Stimulated activated CD4-positive, alpha-beta T cell treated with anti-CD3 and anti-CD28 coated beads, Interleukin-4, amount 100 ng/mL, for 1 hour (primary cell): ENCODE results near the gene TIMM44.

Experiments used
- DNase-seq: peaks from one replicate; pipeline ENCODE4 v3.0.0-alpha.2; 2020

Gene TIMM44, protein sequence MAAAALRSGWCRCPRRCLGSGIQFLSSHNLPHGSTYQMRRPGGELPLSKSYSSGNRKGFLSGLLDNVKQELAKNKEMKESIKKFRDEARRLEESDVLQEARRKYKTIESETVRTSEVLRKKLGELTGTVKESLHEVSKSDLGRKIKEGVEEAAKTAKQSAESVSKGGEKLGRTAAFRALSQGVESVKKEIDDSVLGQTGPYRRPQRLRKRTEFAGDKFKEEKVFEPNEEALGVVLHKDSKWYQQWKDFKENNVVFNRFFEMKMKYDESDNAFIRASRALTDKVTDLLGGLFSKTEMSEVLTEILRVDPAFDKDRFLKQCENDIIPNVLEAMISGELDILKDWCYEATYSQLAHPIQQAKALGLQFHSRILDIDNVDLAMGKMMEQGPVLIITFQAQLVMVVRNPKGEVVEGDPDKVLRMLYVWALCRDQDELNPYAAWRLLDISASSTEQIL

GRCh38 chr19:7943444-7944176 is at the start of gene TIMM44:
TSS of gene TIMM44 (minus strand) at chr19:7943666. CDS start at chr19:7943651, 15 bp downstream.
- peak; percentile 98 for DNase-seq

- no peak for DNase-seq
Measured at GRCh38 chr19:7992575-7992974, 49.1 kb upstream of the TIMM44 start.

DNA sequence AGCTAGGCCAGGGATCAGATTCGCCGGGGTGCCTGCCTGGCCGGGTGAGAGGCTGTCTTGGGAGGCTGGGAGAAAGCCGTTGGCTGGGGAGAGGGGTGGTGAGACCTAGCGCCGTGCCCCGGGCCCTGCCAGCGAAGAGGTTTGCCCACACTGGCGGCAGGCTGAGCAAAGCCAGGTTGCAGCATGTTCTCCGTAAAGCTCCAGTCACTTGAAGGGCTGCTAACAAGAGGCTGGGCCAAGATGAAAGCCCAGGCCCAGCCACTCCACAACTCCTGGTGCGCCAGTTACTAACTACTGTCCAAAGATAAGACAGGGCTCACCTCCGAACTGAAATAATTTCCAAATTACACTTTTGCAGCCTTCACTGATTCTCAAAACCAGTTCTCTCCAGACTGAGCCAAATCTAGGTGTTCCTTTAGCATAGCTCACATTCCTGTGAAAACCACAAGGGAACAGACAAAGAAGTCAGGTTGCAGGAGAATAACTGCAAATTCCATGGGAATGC is 45.7 kb upstream of the TIMM44 start:
- DNase-seq: no peak

- no peak for DNase-seq
Measured at GRCh38 chr19:7988307-7988706, 44.8 kb upstream of the TIMM44 start.

- no peak for DNase-seq
Measured at GRCh38 chr19:7987114-7987768, 43.8 kb upstream of the TIMM44 start.

DNA sequence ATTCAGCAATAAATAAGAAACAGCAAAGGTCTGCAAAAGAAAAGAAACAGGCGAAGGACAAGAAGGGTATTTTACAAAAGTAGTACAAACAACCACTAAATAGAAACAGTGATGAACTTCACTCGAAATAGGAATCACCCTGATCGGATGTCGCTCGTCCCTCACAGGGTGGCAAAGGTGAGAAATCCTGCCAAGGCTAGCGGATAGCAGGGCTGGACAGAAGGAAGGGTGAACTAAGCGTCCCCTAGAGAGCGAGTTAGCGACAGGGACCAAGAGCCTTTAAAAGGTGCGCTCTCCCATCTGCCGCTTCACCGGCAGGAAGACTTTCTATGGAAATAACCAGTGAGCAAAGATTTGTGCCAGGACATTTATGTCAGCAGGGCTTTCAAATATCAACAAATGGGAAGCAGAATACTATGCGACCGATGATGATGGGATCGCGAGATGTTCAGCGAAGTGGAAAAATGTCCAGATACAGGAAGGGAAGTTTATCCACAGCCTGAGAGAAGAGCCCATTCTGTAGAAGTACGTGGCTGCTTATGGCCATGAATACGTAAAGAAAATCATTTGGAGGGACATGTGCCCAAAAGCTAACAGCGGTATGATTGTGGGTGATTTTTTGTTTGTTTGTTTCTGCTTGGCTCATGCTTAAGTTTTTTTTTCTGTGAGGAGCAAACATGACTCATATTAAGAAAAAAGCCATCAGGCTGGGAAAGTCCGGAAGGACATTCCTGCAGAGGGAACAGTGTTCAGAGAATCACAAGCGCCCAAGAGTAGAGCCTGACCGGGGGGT is 43.1 kb upstream of the TIMM44 start:
- DNase-seq: no peak

DNA sequence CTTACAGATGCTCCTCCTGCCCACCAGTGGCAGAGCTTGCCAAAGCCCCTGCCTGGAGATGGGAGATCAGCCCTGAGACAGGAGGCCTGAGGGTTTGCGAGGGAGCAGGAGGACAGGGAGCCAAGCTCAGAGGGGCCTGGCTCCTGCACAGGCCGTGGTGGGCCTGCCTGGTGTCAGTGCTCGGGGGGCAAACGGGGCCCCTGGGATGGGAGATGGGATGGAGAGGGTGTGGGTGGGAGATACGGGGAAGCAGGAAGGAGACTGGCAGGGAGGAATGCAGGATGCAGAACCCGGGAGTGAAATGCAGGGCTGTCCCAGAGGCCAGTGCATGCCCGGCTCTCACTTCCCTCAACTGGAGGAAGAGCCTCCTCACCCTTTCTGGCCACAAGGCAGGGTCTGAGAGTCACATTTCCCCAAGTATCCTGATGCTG is 42.0 kb upstream of the TIMM44 start:
- DNase-seq: no peak

- DNase-seq: no peak
Measured at GRCh38 chr19:7983995-7984837, 40.8 kb upstream of the TIMM44 start.

GRCh38 chr19:7983286-7983950 is 40.0 kb upstream of the TIMM44 start:
- no peak for DNase-seq

GRCh38 chr19:7982651-7983099 is 39.2 kb upstream of the TIMM44 start:
- no peak for DNase-seq

GRCh38 chr19:7982103-7982502 is 38.6 kb upstream of the TIMM44 start:
- DNase-seq: no peak

DNA sequence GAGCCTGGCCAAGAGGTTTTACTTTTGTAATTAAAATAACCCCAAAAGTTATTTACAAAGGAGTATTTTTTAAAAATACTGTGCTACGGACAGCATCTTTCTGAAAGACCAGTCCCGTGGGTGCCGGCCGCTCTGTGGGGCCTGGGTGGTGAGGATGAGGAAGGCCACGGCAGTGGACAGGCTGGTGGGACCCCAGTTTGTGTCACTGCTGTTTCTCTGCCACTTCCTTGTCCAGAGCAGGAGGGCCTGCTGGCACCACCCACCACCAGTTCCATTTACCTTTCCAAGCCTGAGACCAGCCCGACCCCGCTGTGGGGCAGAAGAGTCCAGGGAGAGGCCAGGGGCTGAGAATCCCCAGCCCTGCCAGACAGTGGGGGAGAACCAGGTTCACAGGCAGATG is 38.2 kb upstream of the TIMM44 start:
- DNase-seq: no peak

GRCh38 chr19:7981199-7981598 is 37.7 kb upstream of the TIMM44 start:
- DNase-seq: no peak

- no peak for DNase-seq
Measured at GRCh38 chr19:7980635-7981121, 37.2 kb upstream of the TIMM44 start.

DNA sequence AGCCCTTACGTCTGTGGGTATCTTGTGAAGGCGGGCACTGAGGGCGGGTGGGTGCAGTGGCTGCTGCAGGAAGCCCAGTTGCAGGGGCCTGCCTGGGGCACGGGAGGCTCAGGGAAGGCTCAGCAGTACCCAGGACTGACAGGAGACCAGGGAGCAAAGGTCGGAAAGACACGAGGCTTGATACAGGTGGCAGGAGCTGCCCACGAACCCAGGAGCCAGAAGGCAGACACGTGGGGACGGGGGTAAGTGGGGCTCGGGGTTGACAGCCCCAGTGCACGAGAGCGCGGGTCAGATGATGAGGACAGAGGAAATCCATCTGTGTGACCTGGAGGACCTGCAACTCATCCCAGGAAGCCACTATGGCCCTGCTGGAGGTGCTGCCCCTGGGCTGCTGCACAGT is 36.7 kb upstream of the TIMM44 start:
- no peak for DNase-seq

GRCh38 chr19:7979559-7979958 is 36.1 kb upstream of the TIMM44 start:
- DNase-seq: no peak

GRCh38 chr19:7979011-7979410 is 35.5 kb upstream of the TIMM44 start:
- DNase-seq: no peak

DNA sequence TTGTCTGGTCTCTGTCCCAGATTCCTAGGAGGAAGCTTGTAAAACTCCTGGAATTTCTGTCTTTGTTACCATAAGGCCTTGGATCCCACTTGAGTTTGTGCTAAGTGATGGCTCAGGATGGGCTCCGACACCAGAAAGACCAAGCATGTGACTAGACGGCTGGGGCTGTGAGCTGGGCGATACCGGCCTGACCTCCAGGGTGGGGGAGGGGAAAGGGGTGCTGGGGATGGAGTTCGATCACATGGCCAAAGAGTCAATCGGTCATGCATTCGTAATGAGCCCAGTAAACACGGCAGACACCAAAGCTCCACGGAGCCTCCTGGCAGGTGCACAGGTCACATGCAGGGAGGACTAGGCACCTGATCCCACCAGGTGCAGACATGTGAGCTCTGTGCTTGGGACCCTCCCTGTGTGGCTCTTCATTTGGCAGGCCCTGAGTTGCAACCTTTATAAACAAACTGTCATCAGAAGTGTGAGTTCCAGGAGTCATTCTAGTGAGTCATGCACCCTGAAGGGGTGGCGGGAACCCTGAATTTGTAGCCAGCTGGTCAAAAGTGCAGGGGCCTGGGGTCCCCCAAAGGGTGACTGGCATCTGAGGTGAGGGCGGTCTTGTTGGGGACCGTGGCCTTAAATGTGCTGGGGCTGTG is 34.8 kb upstream of the TIMM44 start:
- no peak for DNase-seq

- DNase-seq: no peak
Measured at GRCh38 chr19:7977723-7978040, 34.2 kb upstream of the TIMM44 start.

GRCh38 chr19:7977021-7977722 is 33.7 kb upstream of the TIMM44 start:
- DNase-seq: no peak
